ENCODE results near the gene TAS2R8. TPM values are rescaled to one million over a fixed set of nuclear protein-coding genes. Genes with fewer than 3 reads are reported as not detected.

TAS2R8 gene
- total RNA-seq, 4 donors from 2014 or later = not detected

DNA sequence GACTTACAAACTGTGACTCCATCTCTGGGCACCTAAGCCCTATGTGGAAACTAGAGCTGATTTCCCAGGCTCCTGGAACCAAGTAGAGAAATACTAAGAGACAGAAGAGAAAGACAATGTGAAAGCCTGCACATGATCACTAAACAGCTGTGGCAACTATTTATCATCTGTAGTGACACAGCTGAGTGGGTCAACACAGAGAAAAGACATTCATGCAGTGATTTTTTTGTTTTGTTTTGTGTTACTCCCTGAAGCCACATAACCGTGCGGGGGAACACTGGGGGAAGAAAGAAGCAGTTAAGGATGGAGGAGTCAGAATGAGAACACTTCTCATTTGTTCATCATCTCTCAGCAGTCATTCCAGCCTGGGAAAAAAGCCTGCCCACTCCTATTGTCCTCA is 40.7 kb upstream of the TAS2R8 start:
- Histone ChIP-seq H3K27me3 (no peaks in the 10 kb centered on the region), H3K9me3 (no peaks in the 10 kb centered on the region), H3K27ac (no peak overlapping the region), H3K36me3 (peaks cover 0 to 9% (median 0%) of the 10 kb centered on the region in 3 donors), H3K4me1 (no peaks in the 10 kb centered on the region), H3K4me3 (no peak overlapping the region)
- TF ChIP-seq POLR2A (IDR thresholded peaks at IDR 0.05) = no peak
- TF ChIP-seq, protein P1, sequence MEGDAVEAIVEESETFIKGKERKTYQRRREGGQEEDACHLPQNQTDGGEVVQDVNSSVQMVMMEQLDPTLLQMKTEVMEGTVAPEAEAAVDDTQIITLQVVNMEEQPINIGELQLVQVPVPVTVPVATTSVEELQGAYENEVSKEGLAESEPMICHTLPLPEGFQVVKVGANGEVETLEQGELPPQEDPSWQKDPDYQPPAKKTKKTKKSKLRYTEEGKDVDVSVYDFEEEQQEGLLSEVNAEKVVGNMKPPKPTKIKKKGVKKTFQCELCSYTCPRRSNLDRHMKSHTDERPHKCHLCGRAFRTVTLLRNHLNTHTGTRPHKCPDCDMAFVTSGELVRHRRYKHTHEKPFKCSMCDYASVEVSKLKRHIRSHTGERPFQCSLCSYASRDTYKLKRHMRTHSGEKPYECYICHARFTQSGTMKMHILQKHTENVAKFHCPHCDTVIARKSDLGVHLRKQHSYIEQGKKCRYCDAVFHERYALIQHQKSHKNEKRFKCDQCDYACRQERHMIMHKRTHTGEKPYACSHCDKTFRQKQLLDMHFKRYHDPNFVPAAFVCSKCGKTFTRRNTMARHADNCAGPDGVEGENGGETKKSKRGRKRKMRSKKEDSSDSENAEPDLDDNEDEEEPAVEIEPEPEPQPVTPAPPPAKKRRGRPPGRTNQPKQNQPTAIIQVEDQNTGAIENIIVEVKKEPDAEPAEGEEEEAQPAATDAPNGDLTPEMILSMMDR (IDR thresholded peaks at IDR 0.05) = no peak
- intact Hi-C loops (cut with DNase I) = no loop called here
- no peak for DNase-seq
- WGBS, 2 donors = 11 to 29% methylated on average over 2 of the region's 2 CpGs

DNA sequence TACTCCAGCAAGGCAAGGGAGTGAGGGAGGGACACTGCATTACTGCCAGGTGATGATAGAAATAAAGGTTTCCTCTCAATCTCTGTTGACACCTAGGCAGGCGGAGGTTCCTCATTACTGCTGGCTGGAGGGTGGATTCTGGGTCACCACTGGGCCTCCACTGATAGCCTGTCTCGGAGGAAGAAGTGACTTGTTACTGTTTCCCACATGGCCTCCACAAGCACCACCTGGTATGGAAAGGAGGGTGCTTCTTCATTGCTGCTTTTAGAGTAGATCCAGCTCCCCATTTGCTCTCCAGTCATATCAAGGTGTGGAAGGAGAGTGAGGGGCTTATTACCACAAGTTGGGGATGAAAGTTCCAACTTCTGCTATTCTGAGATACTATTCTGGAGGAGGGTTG is 35.8 kb upstream of the TAS2R8 start:
- Histone ChIP-seq H3K36me3 (peaks cover 0 to 9% (median 0%) of the 10 kb centered on the region in 3 donors), H3K27ac (no peak overlapping the region), H3K4me3 (no peak overlapping the region), H3K4me1 (no peaks in the 10 kb centered on the region), H3K9me3 (no peaks in the 10 kb centered on the region), H3K27me3 (no peaks in the 10 kb centered on the region)
- intact Hi-C loops (cut with DNase I) = no loop called here
- DNase-seq = no peak
- TF ChIP-seq, protein P1 (IDR thresholded peaks at IDR 0.05) = no peak
- TF ChIP-seq POLR2A (IDR thresholded peaks at IDR 0.05) = no peak
- 100% methylated on average over 2 of the region's 2 CpGs; no CpG with 5 or more reads in 1 of the 2 donors for WGBS, 2 donors

DNA sequence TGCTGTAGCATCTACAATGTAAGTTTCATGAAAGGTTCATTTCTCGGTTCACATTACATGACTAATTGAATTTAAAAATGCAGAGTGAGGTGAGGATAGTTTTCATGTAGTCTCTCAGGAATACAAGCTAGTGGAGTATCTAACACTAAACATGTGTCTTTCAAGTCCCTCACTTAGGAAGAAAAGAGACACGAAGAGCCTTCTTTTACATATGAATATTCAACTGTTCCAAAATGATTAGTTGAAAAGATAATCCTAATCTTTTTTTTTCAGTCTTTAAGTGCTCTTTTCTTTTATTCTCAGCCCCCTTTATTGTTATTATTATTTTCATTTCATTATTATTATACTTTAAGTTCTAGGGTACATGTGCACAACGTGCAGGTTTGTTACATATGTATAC is 31.4 kb upstream of the TAS2R8 start:
- no peak for DNase-seq
- Histone ChIP-seq H3K27ac (no peak overlapping the region), H3K4me1 (no peaks in the 10 kb centered on the region), H3K27me3 (no peaks in the 10 kb centered on the region), H3K4me3 (no peak overlapping the region), H3K9me3 (no peaks in the 10 kb centered on the region), H3K36me3 (no peaks in the 10 kb centered on the region)
- TF ChIP-seq, protein P1 (IDR thresholded peaks at IDR 0.05) = no peak
- intact Hi-C loops (cut with DNase I) = no loop called here
- 81 to 93% methylated on average over 3 of the region's 3 CpGs for WGBS, 2 donors

DNA sequence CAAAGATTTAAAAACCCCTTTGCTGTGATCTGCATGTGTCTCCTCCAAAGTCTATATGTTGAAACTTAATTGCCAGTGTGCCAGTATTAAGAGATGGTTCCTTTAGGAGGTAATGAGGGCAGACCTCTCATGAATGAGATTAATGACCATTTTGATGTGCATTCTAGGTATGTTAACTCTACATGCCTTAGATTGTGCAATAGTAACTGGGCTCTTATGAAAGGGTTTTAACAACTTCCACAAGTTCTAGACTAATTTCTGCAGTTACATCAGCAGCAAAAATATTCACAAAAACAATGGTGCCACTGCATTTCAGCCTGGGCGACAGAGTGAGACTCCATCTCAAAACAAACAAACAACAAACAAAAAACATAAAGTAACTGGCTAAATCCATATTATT is 22.9 kb upstream of the TAS2R8 start:
- no peak overlapping the region for H3K4me3 ChIP-seq
- no peak overlapping the region for H3K27ac ChIP-seq
- 88 to 91% methylated on average over 1 of the region's 1 CpG for WGBS, 2 donors
- H3K27me3 ChIP-seq = no peaks in the 10 kb centered on the region
- intact Hi-C loops (cut with DNase I) = no loop called here
- H3K9me3 ChIP-seq = no peaks in the 10 kb centered on the region
- DNase-seq = no peak
- H3K36me3 ChIP-seq = no peaks in the 10 kb centered on the region
- TF ChIP-seq, protein P1 (IDR thresholded peaks at IDR 0.05) = no peak
- no peak for TF ChIP-seq POLR2A (IDR thresholded peaks at IDR 0.05)
- H3K4me1 ChIP-seq = no peaks in the 10 kb centered on the region

DNA sequence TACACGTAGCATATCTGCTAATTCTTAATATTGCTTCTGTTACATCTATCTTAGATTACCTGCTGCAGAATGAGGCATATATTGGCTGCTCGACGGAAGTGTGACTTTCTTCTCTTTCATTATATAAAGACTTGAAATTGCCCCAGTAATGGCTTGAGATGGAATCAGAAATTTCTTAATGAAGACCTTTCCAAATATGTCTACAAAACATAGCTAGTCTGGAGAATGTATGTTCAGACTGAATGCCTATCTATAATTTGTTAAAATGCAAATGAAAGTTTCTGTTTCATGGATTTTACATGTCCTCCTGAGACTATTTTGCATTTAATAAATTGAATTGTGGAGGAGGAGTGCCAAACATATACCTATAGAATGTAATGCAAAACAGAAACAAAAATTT is 19.2 kb upstream of the TAS2R8 start, which contains the start of gene TAS2R10:
Gene TAS2R10, minus strand, starts transcription at position 101 of the 400 bp plus-strand sequence. Its CDS starts 89 bp downstream, at position 12.
- WGBS, 2 donors = 86 to 87% methylated on average over 3 of the region's 3 CpGs
- TF ChIP-seq, protein P1 (IDR thresholded peaks at IDR 0.05) = no peak
- TF ChIP-seq POLR2A (IDR thresholded peaks at IDR 0.05) = no peak
- Histone ChIP-seq H3K4me3 (no peak within 1 kb of the TSS), H3K4me1 (no peaks in the 10 kb centered on the region), H3K9me3 (no peaks in the 10 kb centered on the region), H3K27me3 (no peaks in the 10 kb centered on the region), H3K27ac (no peak within 1 kb of the TSS), H3K36me3 (no peaks in the 10 kb centered on the region)
- no peak for DNase-seq
- intact Hi-C loops (cut with DNase I) = no loop called here

Measured in esophagus squamous epithelium (tissue), 5 donors.